KOPT-K1 (cell line): ENCODE measurements around the gene USP25.

ENCODE experiments used
- H3K27ac ChIP-seq: fragments of 200-600 bp; sonication (generic); 2 replicates; pipeline ENCODE4 v1.5.1; 2016; ENCODE audit warnings: antibody characterized with exemption, mild to moderate bottlenecking, low read depth, low read length; ENCODE audit not compliant: poor library complexity, severe bottlenecking
- H3K36me3 ChIP-seq: fragments of 200-600 bp; sonication (generic); 2 replicates; pipeline ENCODE4 v1.5.1; 2017; ENCODE audit warnings: antibody characterized with exemption, mild to moderate bottlenecking, low read length, moderate library complexity; ENCODE audit not compliant: insufficient read depth
- H3K9me3 ChIP-seq: fragments of 200-600 bp; sonication (generic); 2 replicates; pipeline ENCODE4 v1.5.1; 2017; ENCODE audit warnings: antibody characterized with exemption, low read length, mild to moderate bottlenecking; ENCODE audit not compliant: insufficient read depth, poor library complexity, severe bottlenecking

The USP25 gene

GRCh38 chr21:15837645-15838044 is 107.9 kb downstream of the USP25 start:
- Histone ChIP-seq H3K36me3 (peaks cover 45% of the 10 kb centered on the region), H3K9me3 (no peaks in the 10 kb centered on the region), H3K27ac (no peak overlapping the region)

GRCh38 chr21:15839026-15839425 is 109.2 kb downstream of the USP25 start:
- H3K9me3 ChIP-seq, result no peaks in the 10 kb centered on the region
- H3K36me3 ChIP-seq, result peaks cover 49% of the 10 kb centered on the region
- no peak overlapping the region for H3K27ac ChIP-seq

GRCh38 chr21:15839601-15840000 is 109.8 kb downstream of the USP25 start:
- Histone ChIP-seq H3K27ac (no peak overlapping the region), H3K36me3 (peaks cover 46% of the 10 kb centered on the region), H3K9me3 (no peaks in the 10 kb centered on the region)

- no peak overlapping the region for H3K27ac ChIP-seq
- no peaks in the 10 kb centered on the region for H3K9me3 ChIP-seq
- peaks cover 45% of the 10 kb centered on the region for H3K36me3 ChIP-seq
Observed at GRCh38 chr21:15840406-15840805, 110.6 kb downstream of the USP25 start.

- Histone ChIP-seq H3K36me3 (peaks cover 45% of the 10 kb centered on the region), H3K9me3 (no peaks in the 10 kb centered on the region), H3K27ac (no peak overlapping the region)
Observed at GRCh38 chr21:15841856-15842564, 112.2 kb downstream of the USP25 start.

GRCh38 chr21:15842565-15842880 is 112.7 kb downstream of the USP25 start:
- Histone ChIP-seq H3K27ac (no peak overlapping the region), H3K36me3 (peaks cover 46% of the 10 kb centered on the region), H3K9me3 (no peaks in the 10 kb centered on the region)

GRCh38 chr21:15843766-15844165 is 114.0 kb downstream of the USP25 start:
- H3K27ac ChIP-seq, result no peak overlapping the region

GRCh38 chr21:15848634-15849560 is 119.1 kb downstream of the USP25 start:
- peaks cover 23% of the 10 kb centered on the region for H3K36me3 ChIP-seq
- H3K27ac ChIP-seq, result no peak overlapping the region

More at GRCh38 chr21:15843766-15844165, 114.0 kb downstream of the USP25 start:
- Histone ChIP-seq H3K9me3 (no peaks in the 10 kb centered on the region), H3K36me3 (peaks cover 45% of the 10 kb centered on the region)

GRCh38 chr21:15849927-15850326 is 120.1 kb downstream of the USP25 start:
- no peak overlapping the region for H3K27ac ChIP-seq
- H3K36me3 ChIP-seq, result peaks cover 28% of the 10 kb centered on the region
- H3K9me3 ChIP-seq, result no peaks in the 10 kb centered on the region

More at GRCh38 chr21:15848634-15849560, 119.1 kb downstream of the USP25 start:
- H3K9me3 ChIP-seq, result no peaks in the 10 kb centered on the region

GRCh38 chr21:15850645-15851044 is 120.9 kb downstream of the USP25 start:
- H3K36me3 ChIP-seq, result peaks cover 32% of the 10 kb centered on the region
- H3K9me3 ChIP-seq, result no peaks in the 10 kb centered on the region
- no peak overlapping the region for H3K27ac ChIP-seq

- Histone ChIP-seq H3K9me3 (no peaks in the 10 kb centered on the region), H3K36me3 (peaks cover 39% of the 10 kb centered on the region), H3K27ac (no peak overlapping the region)
Observed at GRCh38 chr21:15852146-15852545, 122.4 kb downstream of the USP25 start.

GRCh38 chr21:15853126-15853525 is 123.3 kb downstream of the USP25 start:
- Histone ChIP-seq H3K9me3 (no peaks in the 10 kb centered on the region), H3K36me3 (peaks cover 32% of the 10 kb centered on the region), H3K27ac (no peak overlapping the region)

GRCh38 chr21:15856813-15857212 is 127.0 kb downstream of the USP25 start:
- Histone ChIP-seq H3K9me3 (no peaks in the 10 kb centered on the region), H3K27ac (no peak overlapping the region), H3K36me3 (peaks cover 25% of the 10 kb centered on the region)

- H3K27ac ChIP-seq, result no peak overlapping the region
- H3K9me3 ChIP-seq, result no peaks in the 10 kb centered on the region
- peaks cover 25% of the 10 kb centered on the region for H3K36me3 ChIP-seq
Observed at GRCh38 chr21:15857740-15858139, 128.0 kb downstream of the USP25 start.

GRCh38 chr21:15860541-15860940 is 130.8 kb downstream of the USP25 start:
- Histone ChIP-seq H3K9me3 (no peaks in the 10 kb centered on the region), H3K27ac (no peak overlapping the region), H3K36me3 (peaks cover 18% of the 10 kb centered on the region)
